T-helper 2 cell treated with Interferon-gamma antibody and Interleukin-4, amounts not matched to agents 5 μg/mL and 100 μg/mL, for 36 hours (primary cell): ENCODE results near the gene RGS2.

Source experiments
- DNase-seq: peaks from one replicate; pipeline ENCODE4 v3.0.0; 2021; ENCODE audit warnings: low spot score
- H3K27ac Mint-ChIP-seq: one replicate; pipeline ENCODE4 v1.8.0; 2021; ENCODE audit warnings: mild to moderate bottlenecking, mixed read lengths
- H3K27me3 Mint-ChIP-seq: one replicate; pipeline ENCODE4 v1.8.0; 2021; ENCODE audit warnings: low read depth, mixed read lengths
- H3K36me3 Mint-ChIP-seq: one replicate; pipeline ENCODE4 v1.8.0; 2021; ENCODE audit warnings: low read depth, mixed read lengths
- H3K4me1 Mint-ChIP-seq: one replicate; pipeline ENCODE4 v1.8.0; 2021; ENCODE audit warnings: low read depth, mixed read lengths
- H3K4me3 Mint-ChIP-seq: one replicate; pipeline ENCODE4 v1.8.0; 2022; ENCODE audit warnings: mild to moderate bottlenecking, moderate library complexity, mixed read lengths
- H3K9me3 Mint-ChIP-seq: one replicate; pipeline ENCODE4 v1.8.0; 2021; ENCODE audit warnings: mixed read lengths

The RGS2 gene

DNA sequence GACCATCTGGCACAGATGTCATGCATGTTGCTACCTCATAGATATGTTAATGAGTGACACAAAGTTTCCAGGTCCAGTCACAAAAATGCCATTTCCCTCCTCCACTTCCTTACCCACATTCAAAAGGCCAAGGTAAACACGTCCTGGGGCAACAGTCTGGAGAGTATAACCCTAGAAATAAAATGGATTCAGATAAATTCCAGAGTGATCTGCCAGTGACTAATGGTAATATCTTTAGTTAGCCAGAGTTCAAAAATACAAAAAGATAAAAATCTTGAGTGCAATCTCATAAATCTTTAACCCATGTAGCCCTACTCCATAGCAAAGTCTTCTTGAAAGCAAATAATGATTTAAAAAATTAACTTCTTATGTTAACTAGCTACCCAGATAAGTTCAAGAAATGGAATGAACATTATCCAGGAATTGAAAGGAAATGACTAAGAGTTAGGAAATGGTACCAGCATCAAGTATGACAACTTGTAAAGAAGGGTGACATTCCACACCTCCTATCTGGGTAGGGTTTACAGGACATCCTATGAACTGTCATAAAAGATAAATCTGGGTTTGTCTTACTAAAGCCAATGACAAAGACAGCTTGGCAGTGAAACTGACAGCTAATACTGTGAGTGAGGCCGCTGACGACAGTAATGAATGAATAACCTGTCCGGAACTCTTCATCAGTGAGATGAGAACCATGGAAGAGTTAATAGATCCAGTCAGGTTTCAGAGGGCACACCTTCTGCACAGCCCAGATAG is 18.1 kb downstream of the RGS2 start:
- no peak for DNase-seq
- Mint-ChIP-seq H3K36me3 (no peaks in the 10 kb centered on the region), H3K4me3 (no peak overlapping the region), H3K9me3 (no peaks in the 10 kb centered on the region), H3K27ac (no peak overlapping the region), H3K27me3 (peaks cover 16% of the 10 kb centered on the region), H3K4me1 (no peaks in the 10 kb centered on the region)

DNA sequence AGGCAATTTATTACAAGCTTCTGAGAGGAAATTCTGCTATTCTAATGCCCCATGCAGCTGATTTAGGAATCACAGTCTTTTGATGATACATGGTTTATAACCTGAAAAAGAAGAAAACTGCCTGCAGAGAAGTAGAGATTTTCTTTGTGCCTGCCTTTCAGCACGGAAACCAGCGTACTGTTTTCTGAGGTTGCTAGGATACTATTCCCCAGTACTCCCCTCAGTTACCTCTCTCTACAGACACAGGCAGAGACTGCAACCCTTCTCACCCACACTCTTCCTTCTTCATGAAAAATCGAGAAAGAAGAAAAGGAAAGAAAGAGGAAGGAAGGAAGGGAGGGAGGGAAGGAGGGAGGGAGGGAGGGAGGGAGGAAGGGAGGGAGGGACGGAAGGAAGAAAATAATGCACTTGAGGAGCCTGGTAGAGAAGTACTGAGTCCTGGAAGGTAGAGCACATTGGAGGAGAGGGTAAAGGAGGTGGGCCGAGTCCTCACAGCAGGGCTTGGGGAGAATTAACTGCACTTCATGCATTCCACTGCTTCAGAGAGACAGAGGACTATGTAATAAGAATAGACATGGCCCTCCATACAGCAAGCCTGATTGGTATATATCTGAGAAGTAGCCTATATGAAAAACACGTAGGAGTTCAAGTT is 21.9 kb downstream of the RGS2 start:
- H3K9me3 Mint-ChIP-seq, result no peaks in the 10 kb centered on the region
- no peak overlapping the region for H3K4me3 Mint-ChIP-seq
- no peak overlapping the region for H3K27ac Mint-ChIP-seq
- no peaks in the 10 kb centered on the region for H3K4me1 Mint-ChIP-seq
- peaks cover 7% of the 10 kb centered on the region for H3K27me3 Mint-ChIP-seq
- H3K36me3 Mint-ChIP-seq, result no peaks in the 10 kb centered on the region
- no peak for DNase-seq

DNA sequence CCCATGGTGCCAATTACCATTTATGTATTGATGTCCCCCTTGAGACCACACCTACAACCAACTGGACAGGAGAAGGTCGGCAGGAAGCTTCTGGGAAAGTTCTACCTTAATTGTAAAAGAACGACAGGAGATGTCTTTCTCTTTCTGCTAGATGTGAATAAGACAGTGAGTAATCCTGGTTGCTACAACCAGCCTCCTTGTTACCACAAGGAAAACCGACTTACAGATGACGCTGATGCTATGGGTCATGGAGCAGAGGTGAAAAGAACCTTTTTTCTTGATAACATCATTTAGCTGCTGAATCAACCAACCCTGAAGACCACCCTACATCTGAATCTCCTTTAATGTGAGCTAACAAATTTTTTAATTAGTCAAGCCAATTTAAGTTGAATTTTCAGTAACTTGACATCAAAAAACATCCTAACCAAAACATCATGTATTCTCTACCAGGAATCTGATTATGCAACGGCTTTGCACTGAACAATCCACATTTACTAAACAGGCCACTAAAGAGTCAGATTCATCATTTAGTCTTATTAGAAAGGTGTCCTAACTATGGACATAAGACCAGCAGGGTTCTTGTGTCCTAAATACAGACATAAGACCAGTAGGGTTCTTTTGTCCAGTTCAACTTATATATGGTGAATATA is 23.0 kb downstream of the RGS2 start:
- no peaks in the 10 kb centered on the region for H3K36me3 Mint-ChIP-seq
- H3K27ac Mint-ChIP-seq, result no peak overlapping the region
- DNase-seq, result no peak
- no peaks in the 10 kb centered on the region for H3K9me3 Mint-ChIP-seq
- H3K27me3 Mint-ChIP-seq, result peaks cover 4% of the 10 kb centered on the region
- no peaks in the 10 kb centered on the region for H3K4me1 Mint-ChIP-seq
- no peak overlapping the region for H3K4me3 Mint-ChIP-seq

DNA sequence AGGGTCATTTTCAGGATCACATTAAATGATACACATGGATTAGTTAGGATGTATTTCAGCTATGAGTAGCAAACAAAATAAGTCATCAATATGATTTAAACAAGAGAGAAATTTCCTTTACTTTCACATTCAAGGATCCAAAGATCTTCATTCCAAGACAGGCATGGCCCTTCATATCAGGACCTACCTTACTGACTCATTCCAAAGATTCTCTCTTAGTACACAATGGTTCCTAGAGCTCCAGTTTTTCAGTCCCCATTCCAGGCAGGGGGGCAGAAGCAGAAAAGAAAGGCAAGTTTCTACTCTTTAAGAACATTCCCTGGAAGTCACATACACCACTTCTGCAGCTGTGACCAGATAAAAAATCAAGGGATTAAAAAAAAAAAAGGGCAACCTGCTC is 23.7 kb downstream of the RGS2 start:
- Mint-ChIP-seq H3K4me1 (no peaks in the 10 kb centered on the region), H3K27ac (no peak overlapping the region), H3K36me3 (no peaks in the 10 kb centered on the region), H3K9me3 (no peaks in the 10 kb centered on the region), H3K27me3 (peaks cover 4% of the 10 kb centered on the region), H3K4me3 (no peak overlapping the region)
- no peak for DNase-seq

DNA sequence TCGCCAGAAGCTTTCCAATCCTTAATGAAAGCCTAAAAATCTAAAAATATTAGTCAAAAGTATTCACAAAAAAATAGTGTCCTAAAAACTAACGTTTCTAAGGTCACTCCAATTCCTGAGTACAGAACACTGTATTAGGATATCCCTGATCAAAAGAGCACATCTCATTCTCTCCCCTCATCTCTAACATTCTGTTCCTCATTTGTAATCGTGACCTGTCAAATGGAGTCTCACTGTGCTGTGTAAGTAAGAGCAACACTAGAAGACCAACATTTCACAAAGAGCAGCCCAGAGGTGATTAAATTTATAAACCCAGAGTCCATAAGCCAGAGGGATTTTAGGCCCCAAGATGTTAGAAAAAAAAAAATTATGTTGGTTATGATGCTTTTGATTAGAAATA is 26.3 kb downstream of the RGS2 start:
- no peak overlapping the region for H3K27ac Mint-ChIP-seq
- no peaks in the 10 kb centered on the region for H3K4me1 Mint-ChIP-seq
- no peaks in the 10 kb centered on the region for H3K27me3 Mint-ChIP-seq
- no peaks in the 10 kb centered on the region for H3K9me3 Mint-ChIP-seq
- H3K36me3 Mint-ChIP-seq, result no peaks in the 10 kb centered on the region
- no peak for DNase-seq
- H3K4me3 Mint-ChIP-seq, result no peak overlapping the region

DNA sequence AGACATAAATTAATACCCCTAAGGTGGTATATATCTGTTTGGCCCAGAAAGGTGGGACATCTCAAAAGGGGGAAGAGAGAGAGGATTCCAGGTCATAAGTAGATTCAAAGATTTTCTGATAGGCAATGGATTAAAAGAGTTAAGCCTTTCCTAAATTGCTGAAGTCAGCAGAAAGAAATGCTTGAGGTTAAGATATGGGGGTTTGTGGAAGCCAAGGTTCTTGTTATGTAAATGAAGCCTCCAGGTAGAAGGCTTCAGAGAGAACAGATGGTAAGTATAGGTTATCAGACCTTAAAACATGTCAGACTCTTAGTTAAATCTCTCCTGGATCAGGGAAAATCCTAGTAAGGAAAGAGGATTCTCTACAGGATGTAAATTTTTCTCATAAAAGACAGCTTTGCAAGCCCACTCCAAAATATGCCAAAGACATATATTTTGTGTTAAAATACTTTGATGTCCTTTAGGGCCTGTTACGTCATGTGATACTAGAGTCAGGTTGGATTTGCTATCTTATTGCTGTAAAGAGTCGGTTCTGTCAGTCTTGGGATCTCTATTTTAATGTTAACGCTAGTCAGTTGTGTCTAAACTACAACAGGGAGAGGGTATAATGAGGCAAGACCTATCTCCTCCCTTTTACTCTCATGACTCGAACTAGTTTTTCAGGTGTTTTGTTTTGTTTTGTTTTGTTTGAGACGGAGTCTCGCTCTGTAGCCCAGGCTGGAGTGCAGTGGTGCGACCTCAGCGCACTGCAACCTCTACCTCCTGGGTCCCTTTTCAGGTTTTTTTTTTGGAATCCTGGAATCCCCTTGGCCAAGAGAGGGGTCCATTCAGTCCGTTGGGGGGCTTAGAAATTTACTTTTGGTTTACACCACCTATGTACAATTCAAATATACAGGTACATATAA is 30.6 kb downstream of the RGS2 start:
- Mint-ChIP-seq H3K27ac (no peak overlapping the region), H3K36me3 (no peaks in the 10 kb centered on the region), H3K9me3 (no peaks in the 10 kb centered on the region), H3K27me3 (peaks cover 10% of the 10 kb centered on the region), H3K4me3 (no peak overlapping the region), H3K4me1 (no peaks in the 10 kb centered on the region)
- no peak for DNase-seq

DNA sequence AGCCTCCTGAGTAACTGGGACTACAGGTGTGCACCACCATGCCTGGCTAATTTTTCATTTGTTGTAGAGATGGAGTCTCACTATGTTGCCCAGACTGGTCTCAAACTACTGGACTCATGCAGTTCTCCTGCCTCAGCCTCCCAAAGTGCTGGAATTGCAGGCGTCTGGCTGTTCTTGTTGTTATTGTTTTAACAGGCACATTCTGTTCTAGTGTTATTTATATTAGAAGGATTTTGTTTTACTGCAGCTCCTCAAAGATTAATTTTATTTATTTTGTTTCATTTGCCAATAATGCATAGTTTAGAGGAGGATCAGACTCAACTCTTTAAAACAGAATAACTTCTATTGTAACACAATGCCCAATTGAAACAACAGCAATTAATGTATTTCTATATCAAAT is 35.5 kb downstream of the RGS2 start:
- H3K27ac Mint-ChIP-seq, result no peak overlapping the region
- H3K27me3 Mint-ChIP-seq, result peaks cover 13% of the 10 kb centered on the region
- no peaks in the 10 kb centered on the region for H3K36me3 Mint-ChIP-seq
- no peak for DNase-seq
- H3K4me1 Mint-ChIP-seq, result no peaks in the 10 kb centered on the region
- no peak overlapping the region for H3K4me3 Mint-ChIP-seq
- H3K9me3 Mint-ChIP-seq, result no peaks in the 10 kb centered on the region

DNA sequence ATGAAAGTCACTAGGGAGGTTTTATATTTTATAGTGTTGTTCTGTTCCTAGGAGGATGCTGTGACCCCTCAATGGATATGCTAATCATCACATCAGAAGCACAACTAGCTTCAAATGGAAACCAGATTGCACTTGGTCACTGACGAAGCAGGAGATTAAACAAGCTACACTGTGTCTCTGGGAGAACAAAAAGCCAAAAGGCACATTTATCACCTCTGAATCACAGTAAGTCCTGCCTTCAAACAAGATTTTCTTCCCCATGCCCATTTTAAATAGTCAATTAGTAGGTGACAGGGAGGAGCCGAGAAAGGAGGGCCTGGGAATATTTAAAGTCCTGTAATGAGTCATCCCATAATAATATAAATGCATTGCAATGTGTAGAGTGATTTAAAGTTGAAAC is 38.1 kb downstream of the RGS2 start:
- Mint-ChIP-seq H3K4me3 (no peak overlapping the region), H3K9me3 (no peaks in the 10 kb centered on the region), H3K27me3 (peaks cover 16% of the 10 kb centered on the region), H3K27ac (no peak overlapping the region), H3K4me1 (no peaks in the 10 kb centered on the region), H3K36me3 (no peaks in the 10 kb centered on the region)
- no peak for DNase-seq

DNA sequence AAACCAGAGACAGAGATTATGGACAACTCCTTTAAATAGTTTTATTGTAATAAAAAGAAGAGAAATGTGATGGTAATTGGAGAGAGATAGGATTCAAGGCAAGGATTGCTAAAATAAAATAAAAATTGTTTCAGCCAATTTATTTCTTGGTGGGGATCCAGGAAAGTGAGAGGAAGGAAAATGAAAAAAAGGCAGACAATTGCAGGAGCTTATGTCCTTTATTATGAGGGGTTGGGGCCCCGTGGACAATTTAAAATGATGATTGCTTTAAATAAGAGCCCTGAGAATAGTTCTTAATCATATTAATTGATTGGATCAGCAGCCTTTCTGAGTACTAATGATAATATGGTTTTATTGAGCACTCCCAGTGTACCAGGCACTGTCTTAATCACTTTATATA is 40.2 kb downstream of the RGS2 start:
- Mint-ChIP-seq H3K4me1 (no peaks in the 10 kb centered on the region), H3K4me3 (no peak overlapping the region), H3K27ac (no peak overlapping the region), H3K9me3 (no peaks in the 10 kb centered on the region), H3K27me3 (peaks cover 17% of the 10 kb centered on the region), H3K36me3 (no peaks in the 10 kb centered on the region)
- no peak for DNase-seq

DNA sequence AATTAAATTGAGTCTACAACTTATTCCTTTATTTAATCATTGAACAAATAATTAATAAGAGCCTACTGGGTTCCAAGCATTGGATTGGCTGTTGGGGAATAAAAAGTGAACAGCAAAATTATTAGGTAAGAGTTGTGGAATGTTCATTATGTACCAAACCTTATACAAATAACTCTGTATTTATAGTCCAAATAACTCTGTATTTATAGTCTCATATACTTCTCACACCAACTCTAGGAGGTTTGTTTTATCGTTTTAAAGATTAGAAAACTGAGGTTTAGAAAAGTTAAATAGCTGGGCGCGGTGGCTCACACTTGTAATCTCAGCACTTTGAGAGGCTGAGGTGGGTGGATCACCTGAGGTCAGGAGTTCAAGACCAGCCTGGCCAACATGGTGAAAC is 40.6 kb downstream of the RGS2 start:
- Mint-ChIP-seq H3K36me3 (no peaks in the 10 kb centered on the region), H3K27me3 (peaks cover 17% of the 10 kb centered on the region), H3K9me3 (no peaks in the 10 kb centered on the region), H3K4me3 (no peak overlapping the region), H3K4me1 (no peaks in the 10 kb centered on the region), H3K27ac (no peak overlapping the region)
- no peak for DNase-seq

GRCh38 chr1:192852001-192852947 is 43.4 kb downstream of the RGS2 start:
- H3K36me3 Mint-ChIP-seq, result no peaks in the 10 kb centered on the region
- H3K4me1 Mint-ChIP-seq, result no peaks in the 10 kb centered on the region
- peaks cover 17% of the 10 kb centered on the region for H3K27me3 Mint-ChIP-seq
- DNase-seq, result no peak
- H3K4me3 Mint-ChIP-seq, result no peak overlapping the region
- no peak overlapping the region for H3K27ac Mint-ChIP-seq
- H3K9me3 Mint-ChIP-seq, result no peaks in the 10 kb centered on the region

DNA sequence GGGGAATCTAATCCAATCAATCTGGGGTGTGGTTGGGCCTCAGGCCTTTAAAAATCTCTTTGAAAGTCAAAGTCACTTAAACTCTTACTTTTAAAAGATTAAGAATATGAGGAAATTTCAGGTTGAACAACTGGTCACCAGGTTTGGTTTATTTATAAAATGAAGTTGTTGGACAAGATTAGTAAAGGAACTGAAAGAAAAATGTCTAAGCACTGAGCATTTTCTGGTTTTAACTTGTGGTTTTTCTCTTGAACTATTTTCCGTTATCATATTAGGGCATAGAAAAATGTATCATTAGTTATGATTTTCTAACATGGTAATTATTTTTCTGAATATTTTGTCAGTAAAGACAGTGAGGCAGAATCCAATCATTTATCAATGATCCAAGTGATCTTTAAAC is 49.6 kb downstream of the RGS2 start:
- Mint-ChIP-seq H3K36me3 (no peaks in the 10 kb centered on the region), H3K4me1 (peaks cover 2% of the 10 kb centered on the region), H3K9me3 (no peaks in the 10 kb centered on the region), H3K27ac (no peak overlapping the region), H3K4me3 (no peak overlapping the region), H3K27me3 (no peaks in the 10 kb centered on the region)
- no peak for DNase-seq

DNA sequence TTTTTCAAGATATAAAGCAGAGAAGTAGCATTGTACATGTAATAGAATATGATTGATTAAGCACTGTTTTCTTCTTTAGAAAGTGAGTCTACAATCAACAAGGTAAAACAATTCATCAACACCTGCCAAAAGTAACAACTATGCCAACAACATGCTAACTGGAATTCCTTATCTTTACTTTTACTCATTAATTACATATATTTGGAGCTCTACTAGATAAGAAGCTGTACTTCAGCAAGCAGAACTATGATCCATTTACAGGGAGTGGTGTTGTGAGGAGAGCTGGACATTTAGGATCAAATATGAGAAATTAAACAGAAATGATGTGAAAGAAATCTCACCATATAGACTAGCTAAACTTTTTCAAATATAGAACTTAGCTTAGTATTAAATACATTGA is 51.0 kb downstream of the RGS2 start:
- H3K27ac Mint-ChIP-seq, result no peak overlapping the region
- no peaks in the 10 kb centered on the region for H3K9me3 Mint-ChIP-seq
- no peak overlapping the region for H3K4me3 Mint-ChIP-seq
- no peak for DNase-seq
- no peaks in the 10 kb centered on the region for H3K36me3 Mint-ChIP-seq
- peaks cover 3% of the 10 kb centered on the region for H3K27me3 Mint-ChIP-seq
- H3K4me1 Mint-ChIP-seq, result peaks cover 2% of the 10 kb centered on the region
